Lower leg skin (tissue), 3 donors: ENCODE results near the gene GABRR1.

Experiments used
- CTCF ChIP-seq, 3 donors: fragments of 450-650 bp; IDR thresholded peaks; one replicate each; pipeline ENCODE4 v1.5.1; 2016; ENCODE audit warnings: antibody characterized with exemption in 3 of 3, mild to moderate bottlenecking in 3 of 3, moderate library complexity in 2 of 3
- POLR2A ChIP-seq, 2 donors: fragments of 450-650 bp; IDR thresholded peaks; one replicate each; pipeline ENCODE4 v1.6.1; 2016 to 2017; ENCODE audit warnings: antibody characterized with exemption in 2 of 2, mild to moderate bottlenecking in 1 of 2, moderate library complexity in 1 of 2

- TF ChIP-seq CTCF (IDR thresholded peaks at IDR 0.05) (no peak), POLR2A (IDR thresholded peaks at IDR 0.05) (no peak)
Observed at GRCh38 chr6:89138173-89138572, 79.0 kb downstream of the GABRR1 start.
